SJSA1 (cell line): ENCODE measurements around the gene CYB5RL. TPM values are rescaled to one million over a fixed set of nuclear protein-coding genes. Genes with fewer than 3 reads are reported as not detected.
"Not testable (repeated sequence)": the region's sequence is repeated elsewhere in the genome, so short reads cannot be mapped to it uniquely, and the experiment has no call there.

Source experiments
- DNase-seq, 2 experiments: peaks; one replicate each; pipeline ENCODE4 v3.0.0-alpha.2; 2015 to 2020; ENCODE audit warnings: low spot score in 2 of 2, low read depth in 1 of 2
- H3K27ac ChIP-seq: fragments of 250-450 bp; sonication (Bioruptor Pico); 2 replicates; pipeline ENCODE4 v1.5.1; 2020; ENCODE audit warnings: mild to moderate bottlenecking, moderate library complexity
- H3K27me3 ChIP-seq: fragments of 250-450 bp; sonication (Bioruptor Pico); replicated peaks from 2 replicates; pipeline ENCODE4 v1.5.1; 2020; ENCODE audit warnings: mild to moderate bottlenecking, moderate library complexity
- H3K36me3 ChIP-seq: fragments of 250-450 bp; sonication (Bioruptor Pico); 2 replicates; pipeline ENCODE4 v1.5.1; 2020; ENCODE audit warnings: mild to moderate bottlenecking
- H3K4me1 ChIP-seq: fragments of 250-450 bp; sonication (Bioruptor Pico); replicated peaks from 2 replicates; pipeline ENCODE4 v1.6.1; 2021; ENCODE audit warnings: mild to moderate bottlenecking
- H3K4me3 ChIP-seq: fragments of 250-450 bp; sonication (Bioruptor Pico); 2 replicates; pipeline ENCODE4 v1.5.1; 2020; ENCODE audit warnings: mild to moderate bottlenecking
- H3K9me3 ChIP-seq: fragments of 250-450 bp; sonication (Bioruptor Pico); replicated peaks from 2 replicates; pipeline ENCODE4 v1.5.1; 2020; ENCODE audit warnings: mild to moderate bottlenecking
- total RNA-seq: library from RNA; depleted of rRNA; stranded (reverse); fragments of >200 nt; shearing (Covaris generic); gene quantifications from 2 replicates; pipeline ENCODE4 v1.2.3, GENCODE V29; 2014

CYB5RL gene
- total RNA-seq, 1 experiment from 2014 or later = 4.9 TPM

GRCh38 chr1:54221113-54221834, 21.4 kb upstream of the CYB5RL start:
- no peaks in the 10 kb centered on the region for H3K27me3 ChIP-seq
- peaks cover 6% of the 10 kb centered on the region for H3K4me1 ChIP-seq
- H3K9me3 ChIP-seq = no peaks in the 10 kb centered on the region
- no peak overlapping the region for H3K4me3 ChIP-seq
- H3K27ac ChIP-seq = no peak overlapping the region
- peaks cover 90% of the 10 kb centered on the region for H3K36me3 ChIP-seq
- DNase-seq = no peak

GRCh38 chr1:54220004-54220811, 20.4 kb upstream of the CYB5RL start:
- peaks cover 6% of the 10 kb centered on the region for H3K4me1 ChIP-seq
- no peak overlapping the region for H3K4me3 ChIP-seq
- no peak for DNase-seq
- no peak overlapping the region for H3K27ac ChIP-seq
- no peaks in the 10 kb centered on the region for H3K9me3 ChIP-seq
- H3K27me3 ChIP-seq = no peaks in the 10 kb centered on the region
- peaks cover 90% of the 10 kb centered on the region for H3K36me3 ChIP-seq

GRCh38 chr1:54219688-54220003, 19.8 kb upstream of the CYB5RL start:
- no peak overlapping the region for H3K27ac ChIP-seq
- no peak for DNase-seq
- no peak overlapping the region for H3K4me3 ChIP-seq

GRCh38 chr1:54218883-54219687, 19.3 kb upstream of the CYB5RL start:
- Histone ChIP-seq H3K27ac (no peak overlapping the region), H3K4me1 (peaks cover 6% of the 10 kb centered on the region)

More at GRCh38 chr1:54219688-54220003, 19.8 kb upstream of the CYB5RL start:
- Histone ChIP-seq H3K36me3 (peaks cover 93% of the 10 kb centered on the region), H3K27me3 (no peaks in the 10 kb centered on the region), H3K9me3 (no peaks in the 10 kb centered on the region), H3K4me1 (peaks cover 6% of the 10 kb centered on the region)

GRCh38 chr1:54215523-54215922, 15.7 kb upstream of the CYB5RL start:
- Histone ChIP-seq H3K4me3 (no peak overlapping the region), H3K36me3 (peaks cover 100% of the 10 kb centered on the region), H3K4me1 (no peaks in the 10 kb centered on the region), H3K27ac (no peak overlapping the region), H3K27me3 (no peaks in the 10 kb centered on the region), H3K9me3 (no peaks in the 10 kb centered on the region)
- no peak for DNase-seq

More at GRCh38 chr1:54218883-54219687, 19.3 kb upstream of the CYB5RL start:
- DNase-seq = no peak
- no peak overlapping the region for H3K4me3 ChIP-seq
- no peaks in the 10 kb centered on the region for H3K9me3 ChIP-seq
- H3K27me3 ChIP-seq = no peaks in the 10 kb centered on the region
- peaks cover 95% of the 10 kb centered on the region for H3K36me3 ChIP-seq

GRCh38 chr1:54212872-54213271, 13.0 kb upstream of the CYB5RL start:
- H3K36me3 ChIP-seq = peaks cover 93% of the 10 kb centered on the region

GRCh38 chr1:54207896-54208295, 8.1 kb upstream of the CYB5RL start:
- H3K36me3 ChIP-seq = peaks cover 85% of the 10 kb centered on the region
- not testable (repeated sequence) for H3K4me1 ChIP-seq, DNase-seq, H3K4me3 ChIP-seq, H3K9me3 ChIP-seq, H3K27ac ChIP-seq, H3K27me3 ChIP-seq

More at GRCh38 chr1:54212872-54213271, 13.0 kb upstream of the CYB5RL start:
- no peak overlapping the region for H3K4me3 ChIP-seq
- H3K9me3 ChIP-seq = no peaks in the 10 kb centered on the region
- H3K4me1 ChIP-seq = no peaks in the 10 kb centered on the region
- no peak overlapping the region for H3K27ac ChIP-seq
- no peaks in the 10 kb centered on the region for H3K27me3 ChIP-seq
- DNase-seq = no peak

- no peak for DNase-seq
- no peaks in the 10 kb centered on the region for H3K4me1 ChIP-seq
- no peak overlapping the region for H3K4me3 ChIP-seq
- H3K27me3 ChIP-seq = no peaks in the 10 kb centered on the region
- no peaks in the 10 kb centered on the region for H3K9me3 ChIP-seq
- H3K27ac ChIP-seq = no peak overlapping the region
- H3K36me3 ChIP-seq = peaks cover 84% of the 10 kb centered on the region
These were observed 7.5 kb upstream of the CYB5RL start for GRCh38 chr1:54207287-54207686.

- Histone ChIP-seq H3K27me3 (no peaks in the 10 kb centered on the region), H3K4me1 (peaks cover 17% of the 10 kb centered on the region), H3K27ac (no peak overlapping the region), H3K36me3 (peaks cover 75% of the 10 kb centered on the region), H3K9me3 (no peaks in the 10 kb centered on the region), H3K4me3 (no peak overlapping the region)
- DNase-seq = no peak
These were observed 4.4 kb upstream of the CYB5RL start for GRCh38 chr1:54204199-54204598.

GRCh38 chr1:54200519-54200997, 728 bp upstream of the CYB5RL start:
- peak in 1 of 2 experiments; percentile 42 for DNase-seq
- no peaks in the 10 kb centered on the region for H3K27me3 ChIP-seq
- H3K9me3 ChIP-seq = no peaks in the 10 kb centered on the region
- H3K27ac ChIP-seq = peak overlapping the region; percentile 53
- H3K4me1 ChIP-seq = peaks cover 31% of the 10 kb centered on the region
- H3K4me3 ChIP-seq = peak overlapping the region; percentile 86
- H3K36me3 ChIP-seq = peaks cover 47% of the 10 kb centered on the region

- Histone ChIP-seq H3K27me3 (no peaks in the 10 kb centered on the region), H3K4me1 (peaks cover 31% of the 10 kb centered on the region), H3K4me3 (peak overlapping the region; percentile 86), H3K36me3 (peaks cover 37% of the 10 kb centered on the region), H3K27ac (no peak overlapping the region), H3K9me3 (no peaks in the 10 kb centered on the region)
- DNase-seq = no peak
These were observed 572 bp downstream of the CYB5RL start for GRCh38 chr1:54199151-54199764.

- Histone ChIP-seq H3K27me3 (no peaks in the 10 kb centered on the region), H3K4me1 (peaks cover 12% of the 10 kb centered on the region), H3K9me3 (no peaks in the 10 kb centered on the region), H3K27ac (no peak overlapping the region), H3K4me3 (no peak overlapping the region), H3K36me3 (peaks cover 7% of the 10 kb centered on the region; the same call in 1 of the 2 replicates)
- DNase-seq = no peak
These were observed 6.4 kb downstream of the CYB5RL start for GRCh38 chr1:54193453-54193852.

GRCh38 chr1:54191525-54191924, 8.3 kb downstream of the CYB5RL start:
- H3K9me3 ChIP-seq = no peaks in the 10 kb centered on the region
- no peaks in the 10 kb centered on the region for H3K27me3 ChIP-seq
- no peaks in the 10 kb centered on the region for H3K4me1 ChIP-seq
- DNase-seq = no peak
- H3K4me3 ChIP-seq = no peak overlapping the region
- H3K27ac ChIP-seq = no peak overlapping the region
- peaks cover 7% of the 10 kb centered on the region; the same call in 1 of the 2 replicates for H3K36me3 ChIP-seq
